ENCODE results near the gene RIN2.
A peak's percentile ranks its signal among the peaks of the same experiment; 100 is the strongest.

Gene RIN2

DNA sequence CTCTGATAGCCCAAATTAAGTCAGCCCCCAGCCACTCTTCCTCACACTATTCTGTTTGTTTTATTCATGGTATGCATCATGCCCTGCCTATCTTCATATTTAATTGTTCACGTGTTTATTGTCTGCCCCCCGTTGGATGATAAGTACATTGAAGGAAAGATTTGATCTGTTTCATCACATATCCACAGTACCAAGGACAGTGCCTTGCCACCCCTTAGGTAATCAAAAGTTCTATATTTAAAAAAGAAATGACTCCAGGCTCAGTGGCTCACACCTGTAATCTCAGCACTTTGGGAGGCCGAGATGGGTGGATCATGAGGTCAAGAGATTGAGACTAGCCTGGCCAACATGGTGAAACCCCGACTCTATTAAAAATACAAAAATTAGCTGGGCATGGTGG lies 10.2 kb upstream of the RIN2 start:
- Histone ChIP-seq H3K27me3 (ENCODE audit: insufficient read depth, low read length, poor library complexity, severe bottlenecking) (no peaks in the 10 kb centered on the region), H3K9ac (ENCODE audit: low read depth, low read length, poor library complexity, severe bottlenecking) (no peak overlapping the region), H3K4me2 (ENCODE audit: low read depth, low read length, poor library complexity, severe bottlenecking) (no peak overlapping the region), H3K79me2 (ENCODE audit: insufficient read depth, low read length) (no peaks in the 10 kb centered on the region), H3K36me3 (ENCODE audit: insufficient read depth, low read length) (no peaks in the 10 kb centered on the region), H3K4me3 (ENCODE audit: low read length, poor library complexity, severe bottlenecking) (no peak overlapping the region), H4K20me1 (ENCODE audit: insufficient read depth, low read length, poor library complexity, severe bottlenecking) (no peaks in the 10 kb centered on the region), H3K4me1 (ENCODE audit: insufficient read depth, low read length, poor library complexity, severe bottlenecking) (peaks cover 31% of the 10 kb centered on the region), H3F3A (ENCODE audit: low read depth) (no peaks in the 10 kb centered on the region), H2AFZ (ENCODE audit: low read length) (no peak overlapping the region), H3K9me2 (replicated peaks; ENCODE audit: low read depth, low read length) (no peaks in the 10 kb centered on the region), H3K9me3 (ENCODE audit: insufficient read depth, low read depth, low read length) (0 out of 2 replicates have a peak, but pooled peaks cover 8% of the 10 kb centered on the region)
- TF ChIP-seq, protein P1, sequence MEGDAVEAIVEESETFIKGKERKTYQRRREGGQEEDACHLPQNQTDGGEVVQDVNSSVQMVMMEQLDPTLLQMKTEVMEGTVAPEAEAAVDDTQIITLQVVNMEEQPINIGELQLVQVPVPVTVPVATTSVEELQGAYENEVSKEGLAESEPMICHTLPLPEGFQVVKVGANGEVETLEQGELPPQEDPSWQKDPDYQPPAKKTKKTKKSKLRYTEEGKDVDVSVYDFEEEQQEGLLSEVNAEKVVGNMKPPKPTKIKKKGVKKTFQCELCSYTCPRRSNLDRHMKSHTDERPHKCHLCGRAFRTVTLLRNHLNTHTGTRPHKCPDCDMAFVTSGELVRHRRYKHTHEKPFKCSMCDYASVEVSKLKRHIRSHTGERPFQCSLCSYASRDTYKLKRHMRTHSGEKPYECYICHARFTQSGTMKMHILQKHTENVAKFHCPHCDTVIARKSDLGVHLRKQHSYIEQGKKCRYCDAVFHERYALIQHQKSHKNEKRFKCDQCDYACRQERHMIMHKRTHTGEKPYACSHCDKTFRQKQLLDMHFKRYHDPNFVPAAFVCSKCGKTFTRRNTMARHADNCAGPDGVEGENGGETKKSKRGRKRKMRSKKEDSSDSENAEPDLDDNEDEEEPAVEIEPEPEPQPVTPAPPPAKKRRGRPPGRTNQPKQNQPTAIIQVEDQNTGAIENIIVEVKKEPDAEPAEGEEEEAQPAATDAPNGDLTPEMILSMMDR (conservative IDR thresholded peaks at IDR 0.05; ENCODE audit: low read length): peak; percentile 43
- TF ChIP-seq EZH2phosphoT487 (IDR thresholded peaks at IDR 0.05; ENCODE audit: borderline replicate concordance): no peak

DNA sequence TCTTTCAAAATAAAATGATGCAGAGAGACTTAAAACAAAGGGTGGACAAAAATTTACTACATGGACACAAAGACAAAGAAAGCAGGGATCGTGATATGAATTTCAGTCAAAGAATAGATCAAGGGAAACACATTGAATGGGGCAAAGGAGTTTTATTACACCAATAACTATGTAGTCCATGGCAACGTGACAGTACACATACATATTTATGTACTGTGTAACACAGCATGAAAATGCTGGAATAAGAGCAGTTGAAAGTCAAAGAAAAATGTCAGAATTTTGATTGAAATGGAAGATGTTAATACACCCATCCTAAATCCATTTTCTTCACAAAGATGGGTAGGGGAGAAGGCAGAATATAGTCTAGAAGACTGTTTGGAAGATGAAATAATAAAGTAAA lies 9.4 kb upstream of the RIN2 start:
- Histone ChIP-seq H3K36me3 (ENCODE audit: insufficient read depth, low read length) (no peaks in the 10 kb centered on the region), H3K4me2 (ENCODE audit: low read depth, low read length, poor library complexity, severe bottlenecking) (no peak overlapping the region), H3K9ac (ENCODE audit: low read depth, low read length, poor library complexity, severe bottlenecking) (no peak overlapping the region), H3K27me3 (ENCODE audit: insufficient read depth, low read length, poor library complexity, severe bottlenecking) (no peaks in the 10 kb centered on the region), H3K4me3 (ENCODE audit: low read length, poor library complexity, severe bottlenecking) (no peak overlapping the region), H3K4me1 (ENCODE audit: insufficient read depth, low read length, poor library complexity, severe bottlenecking) (peaks cover 25% of the 10 kb centered on the region), H3K79me2 (ENCODE audit: insufficient read depth, low read length) (no peaks in the 10 kb centered on the region), H3F3A (ENCODE audit: low read depth) (no peaks in the 10 kb centered on the region), H3K9me3 (ENCODE audit: insufficient read depth, low read depth, low read length) (0 out of 2 replicates have a peak, but pooled peaks cover 8% of the 10 kb centered on the region), H4K20me1 (ENCODE audit: insufficient read depth, low read length, poor library complexity, severe bottlenecking) (no peaks in the 10 kb centered on the region), H2AFZ (ENCODE audit: low read length) (no peak overlapping the region), H3K9me2 (replicated peaks; ENCODE audit: low read depth, low read length) (no peaks in the 10 kb centered on the region)
- TF ChIP-seq, protein P1 (conservative IDR thresholded peaks at IDR 0.05; ENCODE audit: low read length): no peak
- TF ChIP-seq EZH2phosphoT487 (IDR thresholded peaks at IDR 0.05; ENCODE audit: borderline replicate concordance): no peak

DNA sequence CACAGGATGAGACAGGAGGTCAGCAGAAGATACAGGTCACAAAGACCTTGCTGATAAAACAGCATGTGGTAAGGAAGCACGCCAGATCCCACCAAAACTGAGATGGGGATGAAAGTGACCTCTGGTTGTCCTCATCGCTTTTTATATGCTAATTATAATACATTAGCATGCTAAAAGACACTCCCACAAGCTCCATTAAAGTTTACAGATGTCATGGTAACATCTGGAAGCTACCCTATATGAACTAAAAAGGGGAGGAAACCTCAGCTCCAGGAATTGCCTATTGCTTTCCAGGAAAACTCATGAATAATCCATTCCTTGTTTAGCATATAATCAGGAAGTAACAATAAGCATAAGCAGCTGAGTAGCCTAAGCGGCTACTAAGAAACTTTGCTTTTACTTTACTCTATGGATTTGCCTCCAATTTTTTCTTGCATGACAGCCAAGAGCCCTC lies 8.4 kb upstream of the RIN2 start:
- peaks cover 16% of the 10 kb centered on the region for H3K4me1 ChIP-seq (ENCODE audit: insufficient read depth, low read length, poor library complexity, severe bottlenecking)
- TF ChIP-seq, protein P1 (conservative IDR thresholded peaks at IDR 0.05; ENCODE audit: low read length): no peak
- no peak for TF ChIP-seq EZH2phosphoT487 (IDR thresholded peaks at IDR 0.05; ENCODE audit: borderline replicate concordance)
- no peaks in the 10 kb centered on the region for H4K20me1 ChIP-seq (ENCODE audit: insufficient read depth, low read length, poor library complexity, severe bottlenecking)
- H3K36me3 ChIP-seq (ENCODE audit: insufficient read depth, low read length): no peaks in the 10 kb centered on the region
- no peaks in the 10 kb centered on the region for H3K27me3 ChIP-seq (ENCODE audit: insufficient read depth, low read length, poor library complexity, severe bottlenecking)
- H3K4me2 ChIP-seq (ENCODE audit: low read depth, low read length, poor library complexity, severe bottlenecking): no peak overlapping the region
- no peak overlapping the region for H2AFZ ChIP-seq (ENCODE audit: low read length)
- no peak overlapping the region for H3K9ac ChIP-seq (ENCODE audit: low read depth, low read length, poor library complexity, severe bottlenecking)
- no peaks in the 10 kb centered on the region for H3K9me2 ChIP-seq (replicated peaks; ENCODE audit: low read depth, low read length)
- H3K9me3 ChIP-seq (ENCODE audit: insufficient read depth, low read depth, low read length): 0 out of 2 replicates have a peak, but pooled peaks cover 8% of the 10 kb centered on the region
- no peak overlapping the region for H3K4me3 ChIP-seq (ENCODE audit: low read length, poor library complexity, severe bottlenecking)
- no peaks in the 10 kb centered on the region for H3K79me2 ChIP-seq (ENCODE audit: insufficient read depth, low read length)
- H3F3A ChIP-seq (ENCODE audit: low read depth): no peaks in the 10 kb centered on the region
